ENCODE data around the gene GPR152.

DNA sequence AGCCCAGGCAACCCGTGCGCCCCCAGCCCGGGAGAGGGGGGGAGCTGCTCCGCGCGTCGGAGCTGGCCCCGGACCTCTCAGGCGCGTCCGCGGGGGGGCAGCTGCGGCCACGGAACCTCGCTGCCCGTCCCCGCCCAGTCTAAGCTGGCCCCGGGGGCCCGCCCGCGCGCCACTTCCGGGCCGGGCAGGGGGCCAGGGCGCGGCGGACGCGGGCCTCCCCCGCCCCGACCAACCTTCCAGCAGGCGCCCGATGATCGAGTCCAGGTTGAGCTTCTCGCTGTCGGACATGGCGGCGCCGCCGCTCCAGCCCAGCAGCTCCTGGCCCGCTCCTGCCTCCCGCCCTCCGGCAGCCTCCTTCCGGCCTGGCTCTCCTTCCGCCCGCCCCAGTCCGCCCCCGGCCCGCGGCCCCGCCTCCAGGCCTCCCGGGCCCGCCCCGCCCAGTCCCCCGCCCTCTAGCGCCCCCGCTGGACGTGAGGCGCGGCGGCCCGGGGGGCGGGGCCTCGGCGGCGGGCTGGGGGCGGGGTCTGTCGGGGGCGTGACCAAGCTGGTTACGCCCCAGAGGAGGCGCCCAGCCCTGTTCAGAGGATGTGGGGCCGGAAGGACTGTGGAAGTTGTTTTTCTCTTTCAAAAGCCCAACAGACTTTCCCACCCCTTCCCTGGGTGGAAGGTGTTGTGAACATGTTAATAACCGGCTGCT, 50.9 kb downstream of the GPR152 start, which contains the start of gene PPP1CA:
- TF ChIP-seq, protein P1, sequence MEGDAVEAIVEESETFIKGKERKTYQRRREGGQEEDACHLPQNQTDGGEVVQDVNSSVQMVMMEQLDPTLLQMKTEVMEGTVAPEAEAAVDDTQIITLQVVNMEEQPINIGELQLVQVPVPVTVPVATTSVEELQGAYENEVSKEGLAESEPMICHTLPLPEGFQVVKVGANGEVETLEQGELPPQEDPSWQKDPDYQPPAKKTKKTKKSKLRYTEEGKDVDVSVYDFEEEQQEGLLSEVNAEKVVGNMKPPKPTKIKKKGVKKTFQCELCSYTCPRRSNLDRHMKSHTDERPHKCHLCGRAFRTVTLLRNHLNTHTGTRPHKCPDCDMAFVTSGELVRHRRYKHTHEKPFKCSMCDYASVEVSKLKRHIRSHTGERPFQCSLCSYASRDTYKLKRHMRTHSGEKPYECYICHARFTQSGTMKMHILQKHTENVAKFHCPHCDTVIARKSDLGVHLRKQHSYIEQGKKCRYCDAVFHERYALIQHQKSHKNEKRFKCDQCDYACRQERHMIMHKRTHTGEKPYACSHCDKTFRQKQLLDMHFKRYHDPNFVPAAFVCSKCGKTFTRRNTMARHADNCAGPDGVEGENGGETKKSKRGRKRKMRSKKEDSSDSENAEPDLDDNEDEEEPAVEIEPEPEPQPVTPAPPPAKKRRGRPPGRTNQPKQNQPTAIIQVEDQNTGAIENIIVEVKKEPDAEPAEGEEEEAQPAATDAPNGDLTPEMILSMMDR (IDR thresholded peaks at IDR 0.05): peak; percentile 38 to 82 (median 42)
- TF ChIP-seq POLR2A (IDR thresholded peaks at IDR 0.05): peak; percentile 67
